PC-3 (cell line): Measurements from ENCODE around the gene OR7G3.

Experiments
- CTCF ChIP-seq: fragments of 300-600 bp; sonication (generic); conservative IDR thresholded peaks from 2 replicates; pipeline ENCODE4 v1.5.1; 2017; ENCODE audit warnings: antibody characterized with exemption, low read depth, mild to moderate bottlenecking, low read length
- EZH2 ChIP-seq: fragments of 300-600 bp; sonication (generic); IDR thresholded peaks from one replicate; pipeline ENCODE4 v1.6.1; 2017; ENCODE audit warnings: antibody characterized with exemption, mild to moderate bottlenecking, low read length; ENCODE audit not compliant: unreplicated experiment
- EZH2phosphoT487 ChIP-seq: fragments of 300-600 bp; sonication (generic); IDR thresholded peaks from 2 replicates; pipeline ENCODE4 v1.6.1; 2018; ENCODE audit warnings: mild to moderate bottlenecking, antibody characterized with exemption, low read length, borderline replicate concordance

GRCh38 chr19:9078651-9079050 is 48.1 kb downstream of the OR7G3 start:
- no peak for TF ChIP-seq CTCF
- TF ChIP-seq EZH2, result no peak
- no peak for TF ChIP-seq EZH2phosphoT487
